Progenitor cell of endocrine pancreas (in vitro differentiated cells): ENCODE data around the gene METTL1. TPM values are rescaled to one million over a fixed set of nuclear protein-coding genes. Genes with fewer than 3 reads are reported as not detected.
A peak's percentile ranks its signal among the peaks of the same experiment; 100 is the strongest.

Experiments
- DNase-seq: peaks from one replicate; pipeline ENCODE4 v3.0.0; 2021; ENCODE audit warnings: low spot score; ENCODE audit not compliant: unreplicated experiment
- H3K27ac Mint-ChIP-seq: 2 replicates; pipeline ENCODE4 v1.8.0; 2021; ENCODE audit warnings: mild to moderate bottlenecking, moderate library complexity, mixed read lengths
- H3K27me3 Mint-ChIP-seq: 2 replicates; pipeline ENCODE4 v1.8.0; 2021; ENCODE audit warnings: mixed read lengths
- H3K36me3 Mint-ChIP-seq: 2 replicates; pipeline ENCODE4 v1.8.0; 2022; ENCODE audit warnings: mixed read lengths; ENCODE audit not compliant: insufficient read depth
- H3K4me1 Mint-ChIP-seq: 2 replicates; pipeline ENCODE4 v1.8.0; 2021; ENCODE audit warnings: low read depth, mixed read lengths
- H3K4me3 Mint-ChIP-seq: 2 replicates; pipeline ENCODE4 v1.8.0; 2021; ENCODE audit warnings: low read depth, mild to moderate bottlenecking, moderate library complexity, mixed read lengths
- H3K9me3 Mint-ChIP-seq: 2 replicates; pipeline ENCODE4 v1.8.0; 2021; ENCODE audit warnings: low read depth, mixed read lengths
- total RNA-seq: library from RNA; stranded (reverse); gene quantifications from 2 replicates; pipeline ENCODE4 v1.2.1, GENCODE V29; 2021
- TF ChIP-seq, protein P1 (sequence below): fragments of 200-600 bp; sonication (generic); IDR thresholded peaks from one replicate; pipeline ENCODE4 v1.5.0; 2021; ENCODE audit warnings: antibody characterized with exemption, mild to moderate bottlenecking; ENCODE audit not compliant: unreplicated experiment

Gene METTL1
- total RNA-seq, 1 donor from 2014 or later = 23.3 TPM

DNA sequence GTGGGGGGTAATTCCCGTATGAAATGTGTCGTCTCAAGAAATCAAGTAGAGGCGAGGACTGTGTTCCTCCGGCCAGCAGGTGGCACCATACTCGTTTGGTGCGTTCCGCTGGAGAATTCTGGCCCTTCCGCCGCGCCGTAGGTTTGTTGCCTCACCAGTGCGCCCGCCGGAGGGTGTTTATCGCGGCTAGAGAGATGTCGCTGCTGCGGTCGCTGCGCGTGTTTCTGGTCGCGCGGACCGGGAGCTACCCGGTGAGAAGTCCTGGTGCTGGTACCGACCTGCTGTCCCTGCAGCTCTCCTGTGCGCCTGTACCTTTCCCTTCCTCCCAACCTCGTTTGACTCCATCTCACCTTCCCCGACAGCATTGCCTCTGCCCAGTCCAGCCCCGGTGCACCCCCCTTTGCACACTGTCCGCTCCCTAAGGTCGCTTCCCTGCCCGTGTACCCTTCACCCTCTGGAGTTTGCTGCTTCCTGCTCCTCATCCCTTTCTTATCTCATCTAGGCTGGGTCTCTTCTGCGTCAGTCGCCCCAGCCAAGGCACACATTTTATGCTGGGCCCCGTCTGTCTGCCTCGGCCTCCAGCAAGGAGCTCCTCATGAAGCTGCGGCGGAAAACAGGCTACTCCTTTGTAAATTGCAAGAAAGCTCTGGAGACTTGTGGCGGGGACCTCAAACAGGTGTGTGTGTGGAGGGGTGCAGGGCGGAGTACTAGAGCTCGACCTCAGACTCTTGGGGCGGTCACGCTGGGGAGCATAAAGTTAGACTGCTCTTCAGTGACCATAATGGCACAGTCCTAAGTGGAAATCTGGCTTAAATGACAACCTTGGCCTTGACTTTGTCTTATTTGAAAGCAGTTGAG, 10.9 kb upstream of the METTL1 start, which contains the start of gene TSFM:
Gene TSFM (plus strand): TSS at position 180 of the 858 bp plus-strand sequence. CDS start 15 bp downstream, at position 195.
- H3K27ac Mint-ChIP-seq = peak within 1 kb of the TSS; percentile 96
- H3K9me3 Mint-ChIP-seq = no peaks in the 10 kb centered on the region
- no peaks in the 10 kb centered on the region for H3K27me3 Mint-ChIP-seq
- peak within 1 kb of the TSS; percentile 100 for H3K4me3 Mint-ChIP-seq
- peaks cover 11% of the 10 kb centered on the region for H3K36me3 Mint-ChIP-seq
- peak; percentile 93 for DNase-seq
- TF ChIP-seq, protein P1, sequence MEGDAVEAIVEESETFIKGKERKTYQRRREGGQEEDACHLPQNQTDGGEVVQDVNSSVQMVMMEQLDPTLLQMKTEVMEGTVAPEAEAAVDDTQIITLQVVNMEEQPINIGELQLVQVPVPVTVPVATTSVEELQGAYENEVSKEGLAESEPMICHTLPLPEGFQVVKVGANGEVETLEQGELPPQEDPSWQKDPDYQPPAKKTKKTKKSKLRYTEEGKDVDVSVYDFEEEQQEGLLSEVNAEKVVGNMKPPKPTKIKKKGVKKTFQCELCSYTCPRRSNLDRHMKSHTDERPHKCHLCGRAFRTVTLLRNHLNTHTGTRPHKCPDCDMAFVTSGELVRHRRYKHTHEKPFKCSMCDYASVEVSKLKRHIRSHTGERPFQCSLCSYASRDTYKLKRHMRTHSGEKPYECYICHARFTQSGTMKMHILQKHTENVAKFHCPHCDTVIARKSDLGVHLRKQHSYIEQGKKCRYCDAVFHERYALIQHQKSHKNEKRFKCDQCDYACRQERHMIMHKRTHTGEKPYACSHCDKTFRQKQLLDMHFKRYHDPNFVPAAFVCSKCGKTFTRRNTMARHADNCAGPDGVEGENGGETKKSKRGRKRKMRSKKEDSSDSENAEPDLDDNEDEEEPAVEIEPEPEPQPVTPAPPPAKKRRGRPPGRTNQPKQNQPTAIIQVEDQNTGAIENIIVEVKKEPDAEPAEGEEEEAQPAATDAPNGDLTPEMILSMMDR = peak; percentile 99
- peaks cover 12% of the 10 kb centered on the region for H3K4me1 Mint-ChIP-seq

DNA sequence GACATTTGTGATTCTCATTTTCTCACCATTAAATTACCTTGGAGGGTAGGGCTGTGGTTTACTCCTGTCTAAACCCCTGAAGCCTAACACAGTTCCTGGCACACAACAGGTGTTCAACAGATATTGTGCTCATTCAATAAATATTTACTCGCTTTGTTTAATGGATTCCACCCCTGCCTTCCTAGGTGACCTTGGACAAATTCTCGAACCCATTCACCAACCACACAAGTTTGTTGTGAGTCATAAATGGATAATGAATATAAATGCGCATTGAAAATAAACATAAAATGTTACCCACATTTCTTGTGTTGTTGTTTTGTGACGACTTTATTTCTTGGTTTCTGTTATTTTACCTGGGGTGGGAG, 10.3 kb upstream of the METTL1 start:
- TF ChIP-seq, protein P1 = no peak
- Mint-ChIP-seq H3K27me3 (no peaks in the 10 kb centered on the region), H3K36me3 (peaks cover 9% of the 10 kb centered on the region), H3K4me3 (peak overlapping the region; percentile 100), H3K9me3 (no peaks in the 10 kb centered on the region), H3K4me1 (peaks cover 12% of the 10 kb centered on the region), H3K27ac (peak overlapping the region; percentile 96)
- no peak for DNase-seq

DNA sequence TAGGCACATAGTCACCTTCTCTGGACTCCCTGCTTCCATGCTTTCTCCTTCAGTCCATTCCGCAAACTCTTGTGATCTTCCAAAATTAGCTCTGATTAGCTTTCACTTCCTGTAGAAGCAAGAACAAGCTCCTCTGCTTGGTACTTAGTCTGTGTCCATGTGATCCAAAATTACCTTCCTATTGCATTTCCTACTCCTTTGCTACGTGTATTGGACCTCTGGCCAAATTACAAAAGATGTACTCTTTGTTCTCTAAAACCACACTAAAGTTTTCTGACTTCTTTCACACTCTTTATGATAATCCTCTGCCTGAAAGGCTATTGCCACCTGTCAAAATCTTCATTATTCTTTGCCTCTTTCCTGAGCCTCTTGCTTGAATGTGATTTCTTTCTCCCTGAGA, 9.9 kb upstream of the METTL1 start:
- Mint-ChIP-seq H3K27me3 (no peaks in the 10 kb centered on the region), H3K27ac (no peak overlapping the region), H3K4me3 (peak overlapping the region; percentile 100), H3K4me1 (peaks cover 12% of the 10 kb centered on the region), H3K36me3 (peaks cover 9% of the 10 kb centered on the region), H3K9me3 (no peaks in the 10 kb centered on the region)
- TF ChIP-seq, protein P1 = no peak
- DNase-seq = no peak

DNA sequence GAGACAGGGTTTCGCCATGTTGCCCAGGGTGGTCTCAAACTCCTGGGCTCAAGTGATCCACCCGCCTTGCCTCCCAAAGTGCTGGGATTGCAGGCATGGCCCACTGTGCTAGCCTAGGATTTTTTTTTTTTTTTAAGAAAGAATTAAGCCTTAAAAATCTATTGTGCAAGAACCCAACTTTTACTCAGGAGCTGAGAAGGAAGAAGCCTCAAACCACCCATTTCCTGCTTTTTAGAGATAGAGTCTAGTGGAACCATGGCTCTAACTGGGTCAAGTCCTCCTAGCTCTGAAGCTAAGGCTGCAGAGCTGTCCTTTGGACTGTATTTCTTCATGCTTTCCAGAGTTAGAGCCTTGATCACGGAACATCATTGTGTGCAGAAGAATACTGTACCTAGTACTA, 9.3 kb upstream of the METTL1 start:
- H3K27ac Mint-ChIP-seq = no peak overlapping the region
- no peaks in the 10 kb centered on the region for H3K27me3 Mint-ChIP-seq
- H3K9me3 Mint-ChIP-seq = no peaks in the 10 kb centered on the region
- TF ChIP-seq, protein P1 = no peak
- H3K36me3 Mint-ChIP-seq = peaks cover 6% of the 10 kb centered on the region
- peaks cover 12% of the 10 kb centered on the region for H3K4me1 Mint-ChIP-seq
- H3K4me3 Mint-ChIP-seq = no peak overlapping the region
- no peak for DNase-seq

DNA sequence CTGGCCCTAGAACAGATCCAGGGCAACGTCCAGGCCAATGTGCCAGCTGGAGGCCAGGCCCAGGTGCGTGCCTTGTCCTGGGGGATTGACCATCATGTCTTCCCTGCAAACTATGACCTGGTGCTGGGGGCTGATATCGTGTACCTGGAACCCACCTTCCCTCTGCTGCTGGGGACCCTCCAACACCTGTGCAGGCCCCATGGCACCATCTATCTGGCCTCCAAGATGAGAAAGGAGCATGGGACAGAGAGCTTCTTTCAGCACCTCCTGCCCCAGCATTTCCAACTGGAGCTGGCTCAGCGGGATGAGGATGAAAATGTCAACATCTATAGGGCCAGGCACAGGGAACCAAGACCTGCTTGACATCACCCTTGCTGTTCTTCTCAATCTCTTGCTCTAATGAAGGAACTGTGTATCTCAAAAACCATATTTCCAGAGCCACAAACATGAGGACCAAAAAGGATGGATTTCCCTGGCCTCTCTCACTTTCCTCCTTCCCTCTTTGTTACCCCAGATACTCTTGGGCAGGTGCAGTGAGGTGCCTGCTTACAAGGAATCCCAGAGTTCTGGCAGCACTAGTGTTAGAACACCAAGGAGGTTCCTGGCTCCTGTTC, 8.5 kb upstream of the METTL1 start:
- no peaks in the 10 kb centered on the region for H3K27me3 Mint-ChIP-seq
- TF ChIP-seq, protein P1 = no peak
- no peak overlapping the region for H3K4me3 Mint-ChIP-seq
- no peaks in the 10 kb centered on the region for H3K9me3 Mint-ChIP-seq
- peaks cover 8% of the 10 kb centered on the region for H3K36me3 Mint-ChIP-seq
- DNase-seq = no peak
- H3K27ac Mint-ChIP-seq = no peak overlapping the region
- H3K4me1 Mint-ChIP-seq = peaks cover 12% of the 10 kb centered on the region
